Measurements from ENCODE around the gene CD59. TPM values are rescaled to one million over a fixed set of nuclear protein-coding genes. Genes with fewer than 3 reads are reported as not detected.
"Not testable (repeated sequence)": the region's sequence is repeated elsewhere in the genome, so short reads cannot be mapped to it uniquely, and the experiment has no call there.

The CD59 gene
- total RNA-seq, 1 donor from 2014 or later: 480 TPM

GRCh38 chr11:33716243-33716642 lies 20.0 kb downstream of the CD59 start:
- peak; percentile 50 for DNase-seq (ENCODE audit: low read depth)

GRCh38 chr11:33713856-33714398 lies 22.3 kb downstream of the CD59 start:
- DNase-seq (ENCODE audit: low read depth): no peak

DNA sequence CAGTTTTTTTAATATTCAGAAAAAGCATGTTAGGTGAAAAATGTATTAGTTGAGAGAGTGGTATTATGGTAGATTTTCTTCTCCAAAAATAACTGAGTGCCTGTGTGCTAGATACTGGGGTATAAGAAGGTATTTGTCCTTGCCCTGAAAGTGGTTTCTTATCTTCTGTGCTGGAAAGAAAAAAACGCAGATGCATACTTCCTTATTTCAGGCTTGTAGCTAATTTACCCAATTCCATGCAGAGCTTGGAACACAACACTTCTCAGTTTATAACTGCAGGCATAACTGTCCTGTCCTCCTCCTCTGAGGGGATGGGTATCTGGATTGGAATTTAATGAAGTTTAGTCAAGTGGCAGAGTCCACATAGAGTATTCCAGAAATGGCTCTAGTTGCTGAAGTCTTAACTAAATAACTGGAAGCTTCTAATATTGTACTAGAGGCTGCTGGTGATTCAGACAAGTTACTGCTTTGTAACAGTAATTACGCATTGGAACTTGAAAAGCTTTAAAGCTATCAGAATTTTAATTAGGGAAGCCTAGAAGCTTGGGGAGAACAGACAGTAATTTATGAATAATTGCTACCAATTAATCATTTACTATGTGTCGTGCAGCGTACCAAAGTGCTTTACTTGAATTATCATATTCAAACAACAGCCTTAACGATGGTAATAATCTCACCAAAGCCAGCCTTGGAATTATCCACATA lies 22.9 kb downstream of the CD59 start:
- DNase-seq (ENCODE audit: low read depth): no peak

DNA sequence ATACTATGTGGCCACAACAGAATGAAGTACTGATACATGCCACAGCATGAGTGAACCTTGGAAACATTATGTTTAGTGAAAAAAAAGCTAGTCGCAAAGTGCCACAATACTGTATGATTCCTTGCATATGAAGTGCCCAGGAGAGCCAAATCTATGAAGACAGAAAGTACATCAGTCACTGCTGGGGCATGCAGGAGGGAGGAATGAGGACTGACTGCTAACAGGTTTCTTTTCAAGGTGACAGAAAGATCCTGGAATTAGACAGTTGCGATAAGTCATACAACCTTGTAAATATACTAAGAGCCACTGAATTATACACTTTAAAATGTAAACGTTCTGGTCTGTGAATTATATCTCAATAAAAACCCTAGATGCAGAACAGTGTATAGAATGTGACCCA lies 23.8 kb downstream of the CD59 start:
- no peak for DNase-seq (ENCODE audit: low read depth)

GRCh38 chr11:33709466-33709865 lies 26.8 kb downstream of the CD59 start:
- DNase-seq (ENCODE audit: low read depth): peak; percentile 49

DNA sequence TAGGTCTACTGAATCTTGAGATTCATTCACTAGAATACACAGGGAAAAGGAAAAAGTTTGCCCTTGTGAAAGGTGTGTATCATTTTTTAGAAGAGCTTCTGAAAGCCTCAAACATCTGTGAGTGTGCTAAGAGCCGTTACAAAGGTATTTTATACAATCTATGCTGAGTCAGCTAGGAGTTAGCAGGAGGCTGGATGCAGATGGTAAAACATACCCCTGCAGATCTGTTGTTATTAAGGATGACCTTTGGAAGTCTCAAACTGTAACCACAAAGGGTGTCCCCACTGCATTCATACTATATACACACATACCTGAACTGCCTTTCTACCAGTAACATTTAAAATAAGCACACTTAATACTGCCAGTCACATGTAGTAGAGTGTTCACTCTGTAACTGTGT lies 27.2 kb downstream of the CD59 start:
- no peak for DNase-seq (ENCODE audit: low read depth)

DNA sequence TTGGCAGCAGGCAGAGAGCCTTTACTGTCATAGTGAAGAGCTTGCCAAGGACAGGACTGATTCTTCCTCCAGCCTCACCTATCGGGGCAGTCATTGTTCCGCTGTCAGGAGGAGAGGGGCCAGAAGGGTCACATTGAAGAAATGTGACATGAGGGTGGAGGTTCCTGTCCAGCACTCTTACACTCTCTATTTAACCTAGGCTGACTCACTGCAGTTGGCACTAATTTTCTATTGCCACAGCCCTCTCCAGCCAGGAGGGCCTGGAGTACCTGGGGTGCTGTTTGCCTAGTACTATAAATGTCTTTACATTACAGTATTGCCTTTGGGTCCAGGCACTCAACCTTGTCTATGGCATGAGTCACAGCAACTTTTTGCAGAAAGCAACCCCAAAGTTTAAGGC lies 28.4 kb downstream of the CD59 start:
- DNase-seq (ENCODE audit: low read depth): not testable (repeated sequence)

DNA sequence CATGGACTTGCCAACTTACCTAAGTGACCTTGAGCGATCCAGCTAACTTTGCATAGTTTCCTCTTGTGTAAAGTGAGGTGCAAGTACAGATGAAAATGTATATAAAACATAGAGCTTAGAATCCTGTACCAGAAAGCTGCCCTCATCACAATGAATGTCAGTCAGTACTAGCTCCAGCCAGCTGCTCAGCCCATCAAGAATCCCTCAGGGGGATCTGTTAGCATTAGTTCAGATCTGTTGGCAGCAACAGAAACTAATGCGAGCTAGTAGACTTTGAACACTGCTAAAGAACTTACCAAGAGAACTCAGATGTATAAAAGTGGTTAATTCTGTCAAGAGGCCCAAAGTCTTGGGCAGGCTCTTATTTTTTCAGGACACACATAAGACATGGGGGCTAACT lies 29.3 kb downstream of the CD59 start:
- no peak for DNase-seq (ENCODE audit: low read depth)

GRCh38 chr11:33706546-33706945 lies 29.7 kb downstream of the CD59 start:
- no peak for DNase-seq (ENCODE audit: low read depth)

- no peak for DNase-seq (ENCODE audit: low read depth)
Measured at GRCh38 chr11:33704240-33705002, 31.8 kb downstream of the CD59 start.

DNA sequence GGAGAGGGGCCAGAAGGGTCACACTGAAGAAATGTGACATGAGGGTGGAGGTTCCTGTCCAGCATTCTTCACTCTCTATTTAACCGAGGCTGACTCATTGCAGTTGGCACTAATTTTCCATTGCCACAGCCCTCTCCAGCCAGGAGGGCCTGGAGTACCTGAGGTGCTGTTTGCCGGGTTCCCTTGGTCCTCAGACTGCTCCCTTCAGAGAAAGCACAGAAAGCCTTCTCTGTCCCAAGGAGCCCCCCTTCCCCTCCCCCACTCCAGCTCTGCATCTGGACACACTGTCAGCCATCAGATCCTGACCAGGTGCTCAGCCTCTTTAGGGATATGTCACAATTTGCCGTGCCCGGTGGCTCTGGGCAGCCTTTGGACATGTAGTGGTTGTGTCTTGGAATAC lies 32.4 kb downstream of the CD59 start:
- peak; percentile 63 for DNase-seq (ENCODE audit: low read depth)

- no peak for DNase-seq (ENCODE audit: low read depth)
Measured at GRCh38 chr11:33703234-33703633, 33.0 kb downstream of the CD59 start.

GRCh38 chr11:33701302-33702230 lies 34.7 kb downstream of the CD59 start:
- peak; percentile 69 for DNase-seq (ENCODE audit: low read depth)

- peak; percentile 96 for DNase-seq (ENCODE audit: low read depth)
Measured at GRCh38 chr11:33700502-33701271, 35.5 kb downstream of the CD59 start, which contains the start of gene C11orf91. Gene C11orf91, minus strand, starts transcription at chr11:33700826. Its CDS starts 86 bp downstream, at chr11:33700740.

GRCh38 chr11:33700063-33700501 lies 36.1 kb downstream of the CD59 start:
- DNase-seq (ENCODE audit: low read depth): no peak

- DNase-seq (ENCODE audit: low read depth): no peak
Measured at GRCh38 chr11:33699515-33700062, 36.6 kb downstream of the CD59 start.

DNA sequence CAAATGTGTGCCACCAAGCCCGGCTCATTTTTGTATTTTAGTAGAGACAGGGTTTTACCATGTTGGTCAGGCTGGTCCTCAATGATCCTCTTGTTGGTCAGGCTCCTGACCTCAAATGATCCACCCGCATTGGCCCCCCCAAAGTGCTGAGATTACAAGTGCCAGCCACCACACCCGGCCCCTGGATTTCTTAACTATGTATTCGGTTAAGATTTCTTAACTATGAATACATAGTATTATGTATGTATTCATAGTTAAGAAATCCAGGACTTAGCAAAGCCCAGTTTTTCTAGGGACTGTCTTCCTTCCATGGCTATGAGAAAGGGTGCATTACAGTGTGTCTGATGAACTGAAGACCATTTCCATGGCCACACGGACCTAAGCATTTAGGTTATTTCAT lies 37.3 kb downstream of the CD59 start:
- no peak for DNase-seq (ENCODE audit: low read depth)

DNA sequence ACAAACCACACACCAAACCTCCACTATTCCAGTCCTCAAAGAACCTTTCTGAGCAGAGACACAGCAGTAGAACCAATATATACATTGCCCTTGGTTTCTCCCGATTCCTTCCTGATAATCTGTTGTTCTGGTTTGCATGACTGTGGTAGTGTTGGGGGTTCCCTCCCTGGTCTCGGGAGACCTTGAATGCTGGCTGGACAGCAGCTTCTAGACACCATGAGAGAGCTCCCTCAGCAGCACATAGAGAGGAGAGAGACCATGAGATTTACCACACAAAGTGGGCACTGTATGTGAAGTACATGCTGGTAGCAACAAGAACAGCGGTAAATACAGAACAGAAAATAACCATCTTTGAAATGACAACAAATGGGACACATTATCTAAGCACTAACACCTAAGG lies 38.2 kb downstream of the CD59 start:
- no peak for DNase-seq (ENCODE audit: low read depth)

DNA sequence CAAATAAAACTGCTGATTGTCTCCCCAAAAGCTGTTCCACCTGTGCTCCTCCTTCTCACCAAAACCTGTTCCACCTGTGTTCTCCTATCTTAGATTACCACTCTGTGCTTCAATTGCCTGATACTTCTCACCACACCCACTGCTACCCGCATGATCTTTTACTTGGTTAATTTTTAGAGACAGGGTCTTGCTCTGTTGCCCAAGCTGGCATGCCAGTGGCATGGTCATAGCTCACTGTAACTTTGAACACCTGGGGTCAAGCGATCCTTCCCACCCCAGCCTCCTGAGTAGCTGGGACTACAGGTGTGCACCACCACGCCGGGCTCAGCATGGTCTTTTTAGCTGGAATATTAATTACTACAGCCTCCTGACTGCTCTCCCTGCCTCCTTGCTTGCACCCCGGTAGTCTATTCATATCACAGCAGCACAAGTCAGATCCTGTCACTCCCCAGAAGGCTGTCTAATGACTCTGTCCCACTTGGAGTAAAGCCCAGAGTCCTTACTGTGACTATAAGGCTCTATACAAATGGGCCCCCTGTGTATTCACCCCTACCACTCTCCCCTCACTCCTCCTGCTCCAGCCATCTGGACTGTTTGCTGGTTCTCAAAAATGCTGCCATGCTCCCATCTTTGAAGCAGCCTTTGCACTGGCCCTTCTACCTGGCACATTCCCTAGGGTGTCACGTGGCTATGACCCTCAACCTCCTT lies 39.1 kb downstream of the CD59 start:
- no peak for DNase-seq (ENCODE audit: low read depth)

- no peak for DNase-seq (ENCODE audit: low read depth)
Measured at GRCh38 chr11:33696411-33696810, 39.8 kb downstream of the CD59 start.

Data from myocyte (in vitro differentiated cells).